HCT116 (cell line): ENCODE results near the gene KIRREL3. TPM values are rescaled to one million over a fixed set of nuclear protein-coding genes. Genes with fewer than 3 reads are reported as not detected.

ENCODE experiments used
- ATAC-seq: fragments of 200-7000 bp; cut with Tn5 transposase; 2 replicates; pipeline ENCODE4 v1.9.1; 2020; ENCODE audit warnings: mild to moderate bottlenecking, moderate library complexity
- BruUV-seq: library from RNA; stranded (reverse); fragments of 400-500 nt; replicated peaks from 2 replicates; lab custom pipeline; 2021; lab: Mats Ljungman, UMichigan
- CTCF ChIA-PET: fragments of 300-600 bp; sonication (Branson Sonifier 250); formaldehyde crosslinking; loops from one replicate; lab custom pipeline; 2021; ENCODE audit warnings: antibody characterized with exemption; lab: Charles Lee
- POLR2A ChIA-PET: fragments of 300-600, 350-600 bp; sonication (Branson Sonifier 250); formaldehyde crosslinking; loops from one replicate; lab custom pipeline; 2021; ENCODE audit warnings: antibody characterized with exemption; lab: Charles Lee
- RAD21 ChIA-PET, 2 experiments: fragments of 300-600 bp; sonication (Branson Sonifier 250); formaldehyde crosslinking; loops; one replicate each; lab custom pipeline; 2023; ENCODE audit warnings: low total read pairs in 2 of 2; ENCODE audit not compliant: uncharacterized antibody in 2 of 2, unreplicated experiment in 2 of 2, low non-redundant PET in 1 of 2; lab: Charles Lee
- DNase-seq: peaks from one replicate; pipeline ENCODE4 v3.0.0-alpha.2; 2010; ENCODE audit warnings: low read depth, low spot score
- H2AFZ ChIP-seq: fragments of 200-600 bp; shearing (Covaris generic), sonication (generic); 2 replicates; pipeline ENCODE4 v1.6.1; 2017; ENCODE audit warnings: low read depth, mixed run types, mixed read lengths, antibody characterized with exemption, low read length; ENCODE audit not compliant: poor library complexity, severe bottlenecking
- H3K27ac ChIP-seq: 2 replicates; pipeline ENCODE4 v1.5.1; 2012; ENCODE audit warnings: low read depth, low read length
- H3K27me3 ChIP-seq: fragments of 200-600 bp; sonication (generic); 2 replicates; pipeline ENCODE4 v1.6.1; 2016; ENCODE audit warnings: mixed run types, low read length, mixed read lengths; ENCODE audit not compliant: insufficient read depth
- H3K36me3 ChIP-seq, 2 experiments: fragments of 200-500 bp in 1 of 2; fragments of 200-600 bp in 1 of 2; sonication (Bioruptor generic) in 1 of 2; sonication (generic) in 1 of 2; 2 replicates each; pipeline versions ENCODE4 v1.5.1 to v1.6.1; 2014 to 2016; ENCODE audit warnings: low read length in 2 of 2, inconsistent platforms in 1 of 2, mixed read lengths in 1 of 2, mixed run types in 1 of 2; ENCODE audit not compliant: insufficient read depth in 2 of 2, control insufficient read depth in 1 of 2
- H3K4me1 ChIP-seq, 2 experiments: fragments of 200-600 bp in 1 of 2; sonication (generic) in 1 of 2; 2 replicates each; pipeline versions ENCODE4 v1.5.1 to v1.6.1; 2012 to 2017; ENCODE audit warnings: low read length in 2 of 2, inconsistent platforms in 1 of 2, mild to moderate bottlenecking in 1 of 2, mixed read lengths in 1 of 2, mixed run types in 1 of 2, moderate library complexity in 1 of 2; ENCODE audit not compliant: insufficient read depth in 2 of 2, control insufficient read depth in 1 of 2
- H3K4me2 ChIP-seq: fragments of 200-600 bp; sonication (generic); 2 replicates; pipeline ENCODE4 v1.6.1; 2017; ENCODE audit warnings: mixed run types, low read length, mixed read lengths
- H3K4me3 ChIP-seq, 2 experiments: fragments of 200-600 bp in 1 of 2; sonication (generic) in 1 of 2; replicated peaks in 1 of 2; 2 replicates each; pipeline ENCODE4 v1.5.1; 2011 to 2016; ENCODE audit warnings: low read length in 2 of 2, control low read depth in 1 of 2, low read depth in 1 of 2, mild to moderate bottlenecking in 1 of 2, mixed read lengths in 1 of 2, mixed run types in 1 of 2
- H3K79me2 ChIP-seq: fragments of 200-600 bp; sonication (generic); 2 replicates; pipeline ENCODE4 v1.6.1; 2017; ENCODE audit warnings: mild to moderate bottlenecking, mixed run types, low read length, moderate library complexity, mixed read lengths; ENCODE audit not compliant: insufficient read depth
- H3K9ac ChIP-seq: fragments of 200-600 bp; sonication (generic); 2 replicates; pipeline ENCODE4 v1.6.1; 2016; ENCODE audit warnings: low read length, mixed read lengths
- H3K9me2 ChIP-seq: fragments of 200-600 bp; sonication (generic), shearing (Covaris generic); 2 replicates; pipeline ENCODE4 v1.6.1; 2017; ENCODE audit warnings: mixed run types, mild to moderate bottlenecking, moderate library complexity; ENCODE audit not compliant: insufficient read depth
- H3K9me3 ChIP-seq, 2 experiments: fragments of 200-500 bp in 1 of 2; fragments of 200-600 bp in 1 of 2; sonication (Bioruptor generic) in 1 of 2; sonication (generic) in 1 of 2; 2 replicates each; pipeline ENCODE4 v1.6.1; 2014 to 2017; ENCODE audit warnings: low read length in 2 of 2, mixed read lengths in 2 of 2, inconsistent platforms in 1 of 2, low read depth in 1 of 2, mild to moderate bottlenecking in 1 of 2, mixed run types in 1 of 2, moderate library complexity in 1 of 2; ENCODE audit not compliant: control insufficient read depth in 1 of 2, insufficient read depth in 1 of 2
- H4K20me1 ChIP-seq: fragments of 200-600 bp; sonication (generic), shearing (Covaris generic); 2 replicates; pipeline ENCODE4 v1.6.1; 2017; ENCODE audit warnings: mixed run types, mild to moderate bottlenecking, moderate library complexity; ENCODE audit not compliant: insufficient read depth
- ATF3 ChIP-seq: IDR thresholded peaks from 2 replicates; pipeline ENCODE4 v1.6.1; 2012
- CBX3 ChIP-seq: IDR thresholded peaks from 2 replicates; pipeline ENCODE4 v1.6.1; 2012; ENCODE audit warnings: low read depth
- CEBPB ChIP-seq: IDR thresholded peaks from 2 replicates; pipeline ENCODE4 v1.6.1; 2012; ENCODE audit warnings: low read depth
- ELF1 ChIP-seq: IDR thresholded peaks from 2 replicates; pipeline ENCODE4 v1.6.1; 2012; ENCODE audit warnings: low read depth, borderline replicate concordance
- EZH2 ChIP-seq: fragments of 200-600 bp; sonication (generic); IDR thresholded peaks from 2 replicates; pipeline ENCODE4 v1.6.1; 2017; ENCODE audit warnings: antibody characterized with exemption, mixed run types
- FOSL1 ChIP-seq: IDR thresholded peaks from 2 replicates; pipeline ENCODE4 v1.6.1; 2012; ENCODE audit warnings: low read depth
- JUND ChIP-seq: IDR thresholded peaks from 2 replicates; pipeline ENCODE4 v1.6.1; 2012
- RAD21 ChIP-seq: IDR thresholded peaks from 2 replicates; pipeline ENCODE4 v1.6.1; 2012; ENCODE audit warnings: low read depth, mild to moderate bottlenecking
- SIN3A ChIP-seq: IDR thresholded peaks from 2 replicates; pipeline ENCODE4 v1.6.1; 2012; ENCODE audit warnings: low read depth
- TCF7L2 ChIP-seq: IDR thresholded peaks from 2 replicates; pipeline ENCODE4 v1.7.0; 2011; ENCODE audit warnings: borderline replicate concordance, inconsistent platforms; ENCODE audit not compliant: insufficient read depth, insufficient read length; ENCODE audit errors: extremely low read depth
- YY1 ChIP-seq: IDR thresholded peaks from 2 replicates; pipeline ENCODE4 v1.6.1; 2011; ENCODE audit warnings: low read length, low read depth, moderate library complexity, mild to moderate bottlenecking; ENCODE audit not compliant: insufficient replicate concordance; ENCODE audit errors: extremely low read depth
- ZFX ChIP-seq: fragments of 450-650 bp; IDR thresholded peaks from 2 replicates; pipeline ENCODE4 v1.6.1; 2017
- intact Hi-C: fragments of 100-400 bp; cut with micrococcal nuclease; formaldehyde crosslinking; loops from 2 replicates; pipeline ENCODE4 v1.10.0; 2022
- total RNA-seq: library from RNA; stranded (reverse); gene quantifications from one replicate; pipeline ENCODE4 v1.2.1, GENCODE V29; 2021; ENCODE audit not compliant: unreplicated experiment

Gene KIRREL3
- total RNA-seq, 1 experiment from 2014 or later = not detected

DNA sequence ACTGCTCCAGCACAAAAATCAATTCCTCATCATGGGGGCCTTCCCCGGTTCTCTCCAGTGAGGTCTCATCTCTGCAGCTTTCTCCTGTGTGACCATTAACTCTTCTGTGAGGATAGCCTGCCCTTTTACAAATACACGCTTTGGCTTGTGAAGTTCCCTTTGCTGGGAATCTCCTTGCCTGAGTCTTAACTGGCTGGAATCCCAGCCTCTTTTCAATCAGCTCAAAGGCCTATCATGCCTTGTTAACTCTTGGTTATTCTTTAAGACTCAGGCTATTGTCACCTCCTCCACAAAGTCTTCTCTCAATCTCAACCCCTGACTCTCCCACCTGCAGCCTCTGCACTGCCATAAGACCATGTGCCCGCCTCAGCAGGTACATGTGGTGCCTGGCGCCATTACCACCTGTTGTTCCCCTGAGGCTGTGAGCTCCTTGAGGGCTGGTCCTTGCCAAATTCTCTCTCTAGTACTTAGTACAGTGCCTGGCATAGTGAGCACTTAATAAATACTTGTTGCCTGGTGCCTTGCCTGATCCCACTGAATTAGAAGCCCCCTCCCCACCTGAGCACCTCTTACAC lies 516.9 kb downstream of the KIRREL3 start:
- Histone ChIP-seq H3K9me3 (no peaks in the 10 kb centered on the region), H4K20me1 (no peaks in the 10 kb centered on the region), H3K4me2 (no peak overlapping the region), H2AFZ (no peak overlapping the region), H3K79me2 (no peaks in the 10 kb centered on the region), H3K4me1 (peaks cover 2 to 7% of the 10 kb centered on the region in 2 experiments; a peak in 3 of 4 replicates), H3K9me2 (no peaks in the 10 kb centered on the region), H3K9ac (no peak overlapping the region), H3K36me3 (no peaks in the 10 kb centered on the region), H3K4me3 (no peak overlapping the region), H3K27me3 (no peaks in the 10 kb centered on the region), H3K27ac (no peak overlapping the region)
- RAD21 ChIA-PET = interaction anchor here in 1 of 2 experiments (1.6 kb wide), 1 partner anchor 123 kb away, joined by 3 read pairs; no protein-coding TSS in a partner anchor
- CTCF ChIA-PET = interaction anchor here (0.8 to 2.1 kb wide), 2 partner anchors 123 to 173 kb away, joined by 3 to 6 read pairs; no protein-coding TSS in a partner anchor
- intact Hi-C loops = no loop called here
- TF ChIP-seq RAD21 = no peak
- no peak for TF ChIP-seq YY1
- no peak for TF ChIP-seq ELF1
- no peak for TF ChIP-seq JUND
- TF ChIP-seq ATF3 = no peak
- TF ChIP-seq EZH2 = no peak
- no peak for TF ChIP-seq TCF7L2
- no peak for TF ChIP-seq CEBPB
- no peak for TF ChIP-seq ZFX
- no peak for TF ChIP-seq FOSL1
- TF ChIP-seq CBX3 = no peak
- no peak for TF ChIP-seq SIN3A
- ATAC-seq (no peak), DNase-seq (no peak)
- no TSS peak for BruUV-seq
- POLR2A ChIA-PET = no interaction called here
